HUDEP-2 (cell line): ENCODE data around the gene MRPS34.

ENCODE experiments used
- DNase-seq, 76 experiments: peaks; one replicate each; lab custom pipeline; 2025; ENCODE audit not compliant: unreplicated experiment in 76 of 76; lab: John Stamatoyannopoulos, UW

The MRPS34 gene

DNA sequence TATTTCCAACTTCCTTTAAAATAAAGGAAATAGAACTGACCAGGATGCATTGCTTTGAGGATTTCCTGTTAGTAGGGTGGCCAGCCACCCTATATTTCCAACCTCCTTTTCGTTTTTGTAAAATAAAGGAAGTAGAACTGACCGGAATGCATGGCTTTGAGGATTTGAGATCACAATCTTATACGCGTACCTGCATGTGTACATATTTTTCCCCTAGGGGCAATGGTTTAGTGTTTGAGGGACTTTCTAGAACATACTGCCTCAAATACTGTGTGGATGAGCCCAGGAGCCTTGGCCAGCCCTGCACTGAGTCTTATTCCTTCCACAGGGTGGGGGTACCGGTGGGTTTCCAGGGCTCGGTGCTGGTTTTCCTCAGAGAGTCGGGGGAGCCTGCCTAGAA, 41.3 kb downstream of the MRPS34 start:
- no peak for DNase-seq

DNA sequence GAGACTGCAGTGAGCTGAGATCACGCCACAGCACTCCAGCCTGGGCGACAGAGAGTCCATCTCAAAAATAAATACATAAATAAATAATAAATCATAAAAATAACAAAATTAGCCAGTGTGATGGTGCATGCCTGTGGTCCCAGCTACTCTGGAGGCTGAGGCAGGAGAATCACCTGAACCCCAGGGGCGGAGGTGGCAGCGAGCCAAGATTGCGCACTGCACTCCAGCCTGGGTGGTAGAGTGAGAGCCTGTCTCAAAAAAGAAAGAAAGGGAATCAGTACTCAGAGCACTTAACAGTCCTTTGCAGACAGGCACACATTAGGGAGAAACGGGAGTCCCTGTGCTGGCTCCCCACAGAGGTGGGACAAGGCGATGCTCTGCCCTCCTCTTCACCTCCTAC, 41.9 kb downstream of the MRPS34 start:
- DNase-seq: no peak

DNA sequence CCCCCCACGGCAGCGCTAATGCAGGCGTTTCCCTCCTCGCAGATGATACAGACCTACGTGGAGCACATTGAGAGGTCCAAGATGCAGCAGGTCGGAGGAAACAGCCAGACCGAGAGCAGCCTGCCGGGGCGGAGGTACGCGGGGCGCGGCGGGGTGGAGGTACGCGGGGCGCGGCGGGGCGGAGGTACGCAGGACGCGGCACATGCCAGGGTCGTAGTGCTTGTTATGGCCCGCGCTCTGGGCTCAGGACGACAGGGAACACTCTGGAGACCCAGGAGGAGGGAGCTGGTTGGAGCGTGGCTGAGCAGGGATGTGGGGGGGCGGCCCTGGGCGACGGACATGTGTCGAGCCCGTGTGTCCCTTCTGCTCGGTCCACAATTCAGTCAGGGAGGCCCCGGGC, 43.5 kb downstream of the MRPS34 start:
- no peak for DNase-seq

DNA sequence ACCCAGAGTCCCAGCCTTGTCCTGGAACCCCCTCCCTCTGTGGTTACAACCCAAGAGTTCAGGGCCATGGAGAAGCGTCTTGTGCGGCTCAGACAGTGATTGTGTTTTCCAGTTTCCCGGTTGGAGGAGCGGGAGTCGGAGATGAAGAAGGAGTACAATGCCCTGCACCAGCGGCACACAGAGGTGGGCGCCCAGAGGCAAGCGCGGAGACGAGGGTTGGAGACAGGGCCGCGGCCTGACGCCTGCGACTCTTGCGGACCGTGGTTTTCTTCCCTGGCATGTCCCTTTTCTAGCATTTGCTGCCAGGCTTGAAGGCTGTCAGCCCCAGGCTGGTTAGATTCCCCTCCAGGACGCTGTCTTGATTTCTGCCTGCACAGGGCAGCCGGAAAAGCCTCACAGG, 43.9 kb downstream of the MRPS34 start:
- DNase-seq: no peak

DNA sequence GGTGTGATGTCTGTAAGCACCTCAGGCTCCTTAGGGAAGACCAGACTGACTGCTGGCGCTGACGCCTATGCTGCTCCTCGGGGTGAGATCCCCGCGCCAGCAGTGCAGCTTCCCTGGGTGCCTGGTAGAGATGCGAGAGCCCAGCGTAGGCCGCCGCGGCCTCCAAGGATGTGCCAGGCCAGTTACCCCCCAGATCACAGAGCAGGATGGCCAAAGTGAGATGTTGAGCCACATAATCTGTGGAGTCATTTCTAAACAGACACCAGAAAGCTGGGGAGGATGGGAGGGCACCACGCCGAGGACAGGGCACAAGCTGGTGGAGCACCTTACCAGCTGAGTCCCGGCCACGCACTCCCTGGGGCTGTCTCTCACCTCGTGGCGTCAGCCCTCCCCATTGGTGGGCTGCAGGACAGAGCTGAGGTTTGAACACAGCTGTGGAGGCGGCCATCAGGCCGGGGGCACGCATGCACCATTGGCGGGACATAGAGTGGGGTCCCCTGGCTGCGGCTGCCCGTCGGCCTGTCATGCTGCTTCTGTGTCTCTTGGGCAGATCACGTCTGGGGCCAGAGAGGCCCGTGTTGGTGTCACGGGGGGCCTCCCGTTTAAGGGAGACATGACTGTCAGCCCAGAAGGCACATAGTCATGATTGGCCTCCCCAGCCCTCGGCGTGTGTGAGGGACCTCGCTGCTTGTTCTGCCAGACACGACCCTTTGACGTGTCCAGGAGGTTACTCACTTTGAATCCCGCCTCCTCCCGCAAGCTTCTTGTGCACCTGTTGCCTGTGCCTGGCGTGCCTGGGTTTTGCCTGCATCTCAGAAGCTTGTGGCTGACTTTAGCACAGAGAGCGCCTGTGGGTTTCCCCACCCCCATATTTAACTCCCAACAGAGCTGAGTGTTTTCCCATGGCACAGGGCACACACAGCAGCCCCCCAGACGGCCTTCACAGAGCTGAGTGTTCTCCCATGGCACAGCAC, 45.0 kb downstream of the MRPS34 start:
- no peak for DNase-seq

DNA sequence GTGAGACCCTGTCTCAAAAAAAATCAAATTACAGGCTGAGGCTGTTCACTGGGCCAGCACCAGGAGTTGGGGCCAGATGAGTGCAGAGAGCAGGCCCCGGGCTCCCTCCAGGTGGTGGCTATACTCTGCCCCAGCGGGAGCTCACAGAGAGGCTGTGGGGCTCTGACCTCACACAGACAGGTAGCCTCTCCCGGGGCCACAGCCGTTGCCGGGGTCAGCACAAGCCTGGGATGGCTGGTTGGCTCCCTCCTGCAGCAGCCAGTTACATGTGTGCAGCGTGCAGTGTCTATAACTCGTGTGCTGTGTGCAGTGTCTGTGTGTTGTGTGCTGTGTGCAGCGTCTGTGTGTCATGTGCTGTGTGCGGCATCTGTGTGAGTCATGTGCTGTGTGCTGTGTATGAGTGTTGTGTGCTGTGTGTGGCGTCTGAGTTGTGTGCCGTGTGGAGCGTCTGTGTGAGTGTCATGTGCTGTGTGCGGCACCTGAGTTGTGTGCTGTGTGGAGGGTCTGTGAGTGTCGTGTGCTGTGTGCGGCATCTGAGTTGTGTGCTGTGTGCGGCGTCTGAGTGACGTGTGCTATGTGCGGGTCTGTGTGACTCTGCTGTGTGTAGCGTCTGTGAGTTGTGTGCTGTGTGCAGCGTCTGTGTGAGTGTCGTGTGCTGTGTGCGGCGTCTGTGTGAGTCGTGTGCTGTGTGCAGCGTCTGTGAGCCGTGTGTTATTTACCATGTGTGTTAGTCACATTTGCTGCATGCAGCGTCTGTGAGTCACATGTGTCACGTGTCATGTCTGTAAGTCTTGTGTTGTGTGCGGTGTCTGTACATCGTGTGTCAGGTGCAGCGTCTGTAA, 46.1 kb downstream of the MRPS34 start:
- no peak for DNase-seq

DNA sequence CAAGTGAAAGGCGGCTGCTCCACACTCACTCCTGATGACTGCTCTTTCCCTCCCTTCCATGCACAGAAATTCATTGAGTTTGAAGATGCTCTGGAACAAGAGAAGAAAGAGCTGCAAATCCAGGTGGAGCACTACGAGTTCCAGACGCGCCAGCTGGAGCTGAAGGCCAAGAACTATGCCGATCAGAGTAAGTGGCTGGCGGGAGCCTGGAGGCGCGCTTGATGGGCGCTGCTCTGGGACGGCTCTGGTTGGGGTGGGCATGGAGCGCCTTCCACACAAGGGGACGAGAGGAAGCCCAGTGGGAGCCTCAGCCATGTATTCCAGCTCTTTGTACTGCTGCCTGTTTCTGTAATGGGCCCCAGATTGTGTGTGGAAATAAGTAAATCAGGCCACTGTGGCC, 48.4 kb downstream of the MRPS34 start:
- DNase-seq: no peak

DNA sequence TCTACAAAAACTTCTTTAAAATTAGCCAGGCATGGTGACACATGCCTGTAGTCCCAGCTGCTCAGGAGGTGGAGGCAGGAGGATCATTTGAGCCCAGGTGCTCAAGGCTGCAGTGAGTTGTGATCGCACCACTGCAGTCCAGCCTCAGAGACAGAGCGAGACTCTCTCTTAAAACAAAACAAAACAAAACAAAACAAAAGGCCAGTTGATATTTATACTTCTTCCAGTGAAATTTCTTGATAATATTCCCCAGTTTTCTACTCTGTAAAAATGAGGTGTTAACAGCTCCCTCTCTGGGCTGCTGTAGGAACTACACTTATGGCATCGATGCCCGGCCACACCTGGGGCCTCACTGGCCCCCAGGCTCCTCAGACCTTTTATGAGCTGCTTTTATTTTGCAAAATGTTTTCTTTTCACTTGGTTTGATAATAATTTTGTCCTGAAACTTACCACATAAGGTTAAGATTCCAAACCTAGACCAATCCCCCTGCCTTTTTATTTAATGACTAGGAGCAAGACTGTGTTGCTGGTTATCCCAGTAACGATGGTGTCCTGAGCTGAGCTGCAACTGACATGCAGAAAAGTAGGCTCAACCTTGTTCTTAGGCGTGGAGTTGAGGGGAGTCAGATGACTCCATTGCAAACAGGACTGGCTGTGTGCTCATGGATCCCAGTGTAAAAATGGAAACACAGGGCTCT, 49.3 kb downstream of the MRPS34 start:
- DNase-seq: peak in 40 of 76 experiments; percentile 3 to 59 (median 20)
